ENCODE measurements around the gene NCBP2L. TPM values are rescaled to one million over a fixed set of nuclear protein-coding genes. Genes with fewer than 3 reads are reported as not detected.
A peak's percentile ranks its signal among the peaks of the same experiment; 100 is the strongest.
"Not testable (repeated sequence)": the region's sequence is repeated elsewhere in the genome, so short reads cannot be mapped to it uniquely, and the experiment has no call there.

The NCBP2L gene
- total RNA-seq, 1 donor from 2014 or later: not detected

DNA sequence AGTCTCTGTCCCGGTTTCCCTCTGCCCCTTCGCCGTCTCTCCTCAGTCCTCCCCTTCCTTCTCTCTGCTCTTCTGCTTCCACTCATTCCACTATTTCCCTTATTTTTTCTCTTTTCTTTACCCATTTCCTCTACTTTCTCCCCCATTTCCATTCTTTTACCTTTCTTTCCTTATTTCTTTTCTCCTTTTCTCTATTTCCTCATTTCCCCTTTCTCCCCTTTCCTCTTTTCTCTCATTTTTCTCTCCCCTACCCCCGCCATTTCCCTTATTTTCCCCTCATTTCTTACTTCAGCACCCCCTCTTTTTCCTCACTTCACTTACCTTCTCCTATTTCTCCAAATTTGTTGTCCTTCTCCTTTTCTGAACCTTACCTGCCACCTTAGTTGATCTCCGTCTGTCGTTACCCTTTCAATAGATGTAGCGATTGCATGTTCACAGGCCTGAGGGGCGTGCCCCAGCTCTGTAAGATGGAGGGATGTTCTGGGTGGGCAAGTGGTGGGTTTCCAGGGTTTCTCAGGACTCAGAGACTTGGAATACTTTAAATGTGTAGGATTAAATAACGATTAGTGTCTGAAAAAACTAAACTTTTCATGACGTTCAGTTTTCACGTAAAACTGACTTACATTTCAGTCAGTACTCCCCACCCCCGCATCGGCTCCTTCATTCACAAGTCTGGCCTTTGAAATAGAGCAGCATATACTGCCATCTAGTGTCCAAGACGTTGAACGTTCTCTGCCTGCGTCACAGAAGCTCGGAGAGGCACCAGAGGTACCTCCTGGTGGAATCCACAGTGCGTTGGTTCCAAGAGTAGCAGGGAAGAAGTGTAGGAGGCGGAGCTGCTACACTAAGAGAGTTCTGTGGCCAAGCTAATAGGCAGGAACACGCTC is 641 bp upstream of the NCBP2L start:
- intact Hi-C loops (cut with DNase I): loop anchor here (2.0 to 10.0 kb wide), 4 partner anchors 70 to 782 kb away; no protein-coding TSS in a partner anchor
- peak; percentile 88 for DNase-seq (ENCODE audit: low spot score)

DNA sequence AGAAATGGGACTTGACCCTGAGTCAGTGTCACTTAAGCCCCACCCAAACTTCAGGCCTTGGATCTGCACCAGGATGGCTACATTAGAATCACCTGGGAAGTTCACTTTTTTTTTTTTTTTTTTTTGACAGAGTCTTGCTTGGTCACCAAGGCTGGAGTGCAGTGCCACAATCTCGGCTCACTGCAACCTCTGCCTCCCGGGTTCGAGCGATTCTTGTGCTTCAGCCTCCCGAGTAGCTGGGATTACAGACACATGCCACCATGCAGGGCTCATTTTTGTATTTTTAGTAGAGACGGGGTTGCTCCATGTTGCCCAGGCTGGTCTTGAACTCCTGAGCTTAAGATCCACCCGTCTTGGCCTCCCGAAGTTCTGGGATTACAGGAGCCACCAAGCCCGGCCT is 3.0 kb downstream of the NCBP2L start:
- intact Hi-C loops (cut with DNase I): no loop called here
- DNase-seq (ENCODE audit: low spot score): no peak

DNA sequence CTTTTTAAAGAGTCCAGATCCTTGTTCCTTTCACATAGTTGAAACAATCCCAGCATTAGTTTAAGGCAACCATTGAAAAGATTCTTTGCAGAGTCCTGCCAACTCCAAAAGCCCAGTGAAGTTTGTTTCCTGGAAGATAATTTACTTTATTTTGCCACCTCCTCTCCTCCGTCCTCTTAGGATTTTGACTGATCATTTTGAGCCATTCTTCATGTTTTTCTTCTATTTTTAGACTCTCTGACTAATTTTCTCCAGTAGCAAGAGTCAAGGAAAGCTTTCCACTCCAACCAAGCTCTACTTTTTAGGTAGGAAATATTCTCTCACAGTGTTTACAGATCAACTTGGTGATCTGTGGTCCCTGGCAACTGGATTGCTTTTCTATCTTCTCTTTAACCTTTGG is 10.3 kb downstream of the NCBP2L start:
- no peak for DNase-seq (ENCODE audit: low spot score)
- intact Hi-C loops (cut with DNase I): no loop called here

DNA sequence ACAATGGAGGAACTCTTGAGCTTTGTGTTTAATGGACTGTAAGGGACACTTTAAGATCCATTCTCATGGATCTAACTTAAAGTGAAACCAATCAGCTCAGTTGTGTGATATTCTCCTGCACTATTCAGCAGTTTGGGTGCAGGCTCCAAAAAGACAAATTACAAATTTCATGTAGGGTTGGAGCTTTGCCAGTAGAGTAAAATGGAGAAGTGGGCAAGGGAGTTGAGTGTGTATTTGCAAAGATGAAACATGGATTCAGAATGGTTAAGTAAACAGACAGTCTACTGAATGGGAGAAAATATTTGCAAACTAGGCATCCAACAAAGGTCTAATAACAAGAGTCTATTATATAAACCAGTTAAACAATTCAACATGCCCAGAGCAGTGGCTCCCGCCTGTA is 26.9 kb downstream of the NCBP2L start:
- intact Hi-C loops (cut with DNase I): no loop called here
- DNase-seq (ENCODE audit: low spot score): no peak

DNA sequence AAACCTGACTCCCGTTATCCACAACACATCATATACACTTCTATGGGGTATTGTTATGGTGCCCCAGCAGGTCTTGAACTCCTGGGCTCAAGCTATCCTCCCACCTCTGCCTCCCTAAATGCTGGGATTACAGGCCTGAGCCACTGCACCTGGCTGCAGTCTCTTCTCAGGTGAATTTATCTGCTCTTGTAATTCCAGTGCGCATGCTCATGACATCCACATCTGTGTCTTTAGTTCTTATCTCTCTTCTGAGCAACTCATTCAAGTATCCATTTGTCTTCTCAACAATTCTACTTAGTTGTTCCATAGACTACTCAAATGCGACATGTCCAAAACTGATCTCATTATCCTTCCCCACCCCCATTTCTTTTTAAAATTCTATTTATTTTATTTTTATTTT is 27.6 kb downstream of the NCBP2L start:
- no peak for DNase-seq (ENCODE audit: low spot score)
- intact Hi-C loops (cut with DNase I): no loop called here

DNA sequence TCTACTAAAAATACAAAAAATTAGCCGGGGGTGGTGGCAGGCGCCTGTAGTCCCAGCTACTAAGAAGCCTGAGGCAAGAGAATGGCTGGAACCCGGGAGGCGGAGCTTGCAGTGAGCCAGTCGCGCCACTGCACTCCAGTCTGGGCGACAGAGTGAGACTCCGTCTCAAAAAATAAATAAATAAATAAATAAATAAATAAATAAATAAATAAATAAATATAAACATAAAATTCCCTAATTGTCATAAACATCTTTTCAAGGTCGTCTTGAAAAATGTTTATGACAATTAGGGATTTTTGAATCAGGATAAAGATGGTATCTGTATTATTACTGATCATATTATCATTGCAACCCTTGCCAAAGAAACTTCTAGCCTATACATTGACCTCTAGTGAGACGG is 32.5 kb downstream of the NCBP2L start:
- intact Hi-C loops (cut with DNase I); DNase-seq (ENCODE audit: low spot score): not testable (repeated sequence)

DNA sequence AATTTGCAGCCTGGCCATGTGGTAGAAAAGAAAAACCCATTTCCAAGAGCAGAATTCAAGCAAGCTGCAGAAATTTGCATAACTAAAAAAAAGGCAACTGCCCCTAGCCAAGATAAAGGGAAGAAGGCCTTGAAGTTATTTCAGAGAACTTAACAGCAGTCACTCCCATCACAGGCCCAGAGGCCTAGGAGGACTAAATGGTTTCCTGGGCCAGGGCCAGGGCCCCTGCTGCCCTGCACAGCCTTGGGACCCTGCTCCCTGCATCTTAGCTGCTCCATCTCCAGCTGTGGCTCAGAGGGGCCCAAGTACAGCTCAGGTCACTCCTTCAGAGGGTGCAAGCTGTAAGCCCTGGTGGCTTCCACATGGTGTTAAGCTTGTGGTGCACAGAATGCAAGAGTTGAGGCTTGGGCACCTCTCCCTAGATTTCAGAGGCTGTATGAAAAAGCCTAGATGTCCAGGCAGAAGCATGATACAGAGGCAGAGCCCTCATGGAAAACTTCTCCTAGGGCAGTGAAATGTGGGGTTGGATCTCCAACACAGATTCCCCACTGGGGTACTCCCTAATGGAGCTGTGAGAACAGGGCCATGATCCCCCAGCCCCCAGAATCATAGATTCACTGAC is 41.5 kb downstream of the NCBP2L start:
- intact Hi-C loops (cut with DNase I): no loop called here
- no peak for DNase-seq (ENCODE audit: low spot score)

DNA sequence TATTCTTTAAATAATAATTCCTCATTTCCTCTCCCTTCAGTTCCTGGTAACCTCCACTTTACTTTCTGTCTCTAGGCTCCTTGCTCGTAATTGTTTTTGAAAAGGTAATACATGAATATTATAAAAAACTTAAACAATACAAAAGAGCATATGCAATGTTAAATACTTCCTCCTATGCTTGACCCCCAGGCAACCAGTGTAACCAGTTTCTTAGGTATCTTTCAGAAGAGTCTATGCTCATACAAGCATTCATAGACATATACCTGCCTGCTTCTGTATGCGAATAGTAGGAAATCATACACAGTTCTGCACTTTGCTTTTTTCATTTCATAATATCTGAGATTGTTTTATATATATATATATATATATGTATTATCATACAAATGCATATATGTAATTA is 45.5 kb downstream of the NCBP2L start:
- DNase-seq (ENCODE audit: low spot score): no peak

DNA sequence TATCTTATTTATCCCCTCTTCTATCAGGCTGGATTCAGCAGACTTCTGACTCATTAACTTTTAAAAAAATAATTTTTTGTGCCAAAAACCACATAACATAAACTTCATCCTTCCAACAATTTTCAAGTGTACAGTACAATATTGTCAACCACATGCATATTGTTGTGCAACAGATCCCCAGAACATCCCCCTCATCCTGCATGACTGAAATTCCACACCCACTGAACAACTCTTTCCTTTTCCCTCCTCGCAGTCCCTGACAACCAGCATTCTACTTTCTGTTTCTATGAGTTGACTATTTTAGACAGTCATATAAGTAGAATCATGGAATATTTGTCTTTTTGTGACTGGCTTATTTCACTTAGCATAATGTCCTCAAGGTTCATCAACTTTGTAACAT is 45.9 kb downstream of the NCBP2L start:
- intact Hi-C loops (cut with DNase I): no loop called here
- no peak for DNase-seq (ENCODE audit: low spot score)

More for the DNA sequence above, 45.5 kb downstream of the NCBP2L start:
- intact Hi-C loops (cut with DNase I): no loop called here

DNA sequence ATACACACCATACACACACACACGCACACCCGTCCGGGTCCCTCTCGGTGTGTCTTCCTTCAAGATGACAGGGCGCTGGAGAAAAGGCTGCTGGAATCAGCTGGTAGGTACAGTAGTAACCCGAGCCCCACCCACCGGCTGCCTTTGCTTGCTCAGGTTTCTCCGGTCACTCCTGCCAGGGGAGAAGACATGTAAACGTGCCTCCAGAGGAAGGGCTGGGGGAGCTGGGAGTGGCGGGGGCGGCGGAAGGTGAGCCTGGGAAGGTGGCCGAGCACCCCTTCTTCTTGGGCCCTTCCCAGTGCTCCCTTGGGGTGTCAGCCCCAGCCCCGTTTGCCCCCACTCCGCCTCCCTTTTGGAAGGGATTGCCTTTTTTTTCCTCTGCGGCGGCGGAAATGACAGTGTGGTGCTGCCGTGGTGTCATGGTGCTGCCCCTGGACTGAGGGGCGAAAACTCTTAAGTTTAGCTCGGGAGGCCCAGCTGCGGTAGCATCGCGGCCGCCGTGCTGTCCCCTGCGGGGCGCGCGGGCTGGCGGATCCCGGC is 48.2 kb downstream of the NCBP2L start, which contains the start of gene MID2:
Gene MID2, plus strand, starts transcription at position 169 of the 540 bp plus-strand sequence. CDS start 561 bp downstream, outside the sequence.
- intact Hi-C loops (cut with DNase I): no loop called here
- no peak for DNase-seq (ENCODE audit: low spot score)

DNA sequence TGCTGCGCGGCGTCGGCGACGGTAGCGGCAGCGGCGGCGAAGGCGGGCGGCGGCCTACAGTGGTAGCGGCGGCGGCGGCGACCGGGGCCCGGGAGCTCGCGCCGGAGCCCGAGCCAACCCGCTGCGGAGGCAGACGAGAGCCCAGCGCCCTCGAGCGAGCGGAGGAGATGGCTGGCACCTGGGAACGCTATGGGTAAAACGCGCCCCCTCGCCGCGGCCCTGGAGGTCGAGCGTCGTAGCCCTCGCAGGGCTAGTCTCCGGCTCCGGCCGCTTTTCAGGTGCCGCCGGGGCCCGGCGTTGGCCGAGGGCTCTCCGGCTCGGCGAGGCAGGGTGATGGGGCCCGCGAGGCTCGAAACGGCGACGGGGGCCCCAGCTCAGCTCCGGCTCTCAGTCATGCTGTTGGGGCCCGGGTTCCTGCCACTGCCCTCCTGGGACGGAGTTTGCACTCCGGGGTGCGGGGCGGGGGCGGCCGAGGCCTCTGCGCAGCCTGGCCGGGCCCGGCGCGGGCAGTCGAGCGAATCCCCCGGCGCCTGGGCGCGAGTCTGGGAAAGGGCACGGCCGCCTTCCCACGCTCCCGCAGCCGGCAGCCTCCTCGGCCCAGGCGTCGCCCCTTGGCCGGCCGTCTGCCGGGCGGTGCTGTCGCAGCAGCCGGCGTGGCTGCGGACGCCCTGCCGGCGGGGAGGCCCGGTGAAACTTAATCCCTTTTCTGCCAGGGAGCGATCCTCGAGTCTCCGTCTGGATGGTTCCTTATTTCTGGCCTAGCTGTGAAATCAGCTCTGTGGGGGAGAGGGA is 48.9 kb downstream of the NCBP2L start:
- no peak for DNase-seq (ENCODE audit: low spot score)
- intact Hi-C loops (cut with DNase I): no loop called here

DNA sequence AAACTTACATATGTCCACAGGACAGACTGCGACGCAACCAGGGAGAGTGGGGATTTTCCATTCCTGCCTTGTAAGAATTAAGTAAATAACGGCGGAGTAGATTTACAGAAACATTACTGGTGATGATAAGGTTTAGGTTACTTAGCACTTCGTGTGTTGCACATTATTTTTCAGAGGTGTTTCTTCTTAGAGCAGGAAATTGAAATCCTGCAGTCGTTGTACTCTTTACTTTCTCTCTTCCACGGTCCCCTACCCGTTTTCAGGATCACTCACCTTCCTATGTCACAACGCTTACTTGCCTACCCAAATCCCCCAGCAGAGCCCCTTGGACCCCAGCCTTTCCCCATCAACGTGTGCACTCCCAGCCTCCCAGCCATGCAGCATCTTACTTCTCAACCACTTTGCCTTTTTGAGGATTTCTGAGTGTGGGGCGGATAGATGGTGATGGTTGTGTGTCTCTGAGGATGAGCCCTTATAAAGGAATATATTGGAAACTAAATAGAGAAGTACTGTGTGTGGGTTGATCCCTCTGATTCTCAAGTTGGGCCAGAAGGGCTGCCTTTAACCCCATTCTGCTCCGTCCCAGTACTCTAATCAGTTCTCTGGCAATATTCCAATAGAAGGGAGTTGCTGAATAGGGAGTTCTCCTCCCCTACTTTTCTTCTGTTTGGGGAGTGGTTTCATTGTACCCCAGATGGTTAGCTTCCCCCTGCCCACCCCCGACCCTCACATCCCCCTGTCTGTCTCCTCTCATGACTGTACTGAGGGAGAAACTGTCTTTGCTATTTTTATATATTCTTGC is 49.7 kb downstream of the NCBP2L start:
- intact Hi-C loops (cut with DNase I): no loop called here
- no peak for DNase-seq (ENCODE audit: low spot score)

DNA sequence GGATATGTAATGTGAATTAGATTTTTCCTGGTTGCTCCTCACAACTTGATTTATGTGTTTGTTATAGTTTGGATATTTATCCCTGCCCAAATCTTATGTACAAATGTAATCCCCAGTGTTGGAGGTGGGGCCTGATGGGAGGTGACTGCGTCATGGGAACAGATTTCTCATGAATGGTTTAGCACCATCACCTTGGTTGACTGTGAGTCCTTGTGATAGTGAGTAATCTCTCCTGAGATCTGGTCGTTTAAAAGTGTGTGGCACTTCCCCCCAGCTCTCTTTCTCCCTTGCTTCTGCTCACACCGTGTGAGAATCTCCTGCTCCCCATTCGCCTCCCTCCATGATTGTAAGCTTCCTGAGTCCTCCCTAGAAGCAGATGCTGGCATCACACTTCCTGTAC is 50.3 kb downstream of the NCBP2L start:
- intact Hi-C loops (cut with DNase I): no loop called here
- no peak for DNase-seq (ENCODE audit: low spot score)

DNA sequence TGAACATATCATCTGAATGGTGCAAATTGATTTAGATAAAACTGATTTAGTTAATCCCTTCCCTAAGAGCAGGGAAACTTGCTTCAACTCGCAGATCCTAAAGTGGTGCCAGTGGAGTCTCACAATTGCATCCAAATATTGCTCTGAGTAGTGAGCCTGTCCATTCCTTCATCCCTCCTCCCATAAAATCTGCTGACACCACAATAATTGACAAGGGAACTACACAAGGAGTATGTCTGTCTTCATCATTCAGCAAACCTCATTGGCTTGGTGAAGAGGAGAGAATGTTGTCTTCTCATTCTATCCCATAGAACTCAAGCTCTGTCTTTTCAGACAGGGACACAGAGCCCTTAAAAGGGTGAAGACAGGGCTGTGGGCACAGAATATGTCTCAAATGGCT is 52.3 kb downstream of the NCBP2L start:
- no peak for DNase-seq (ENCODE audit: low spot score)
- intact Hi-C loops (cut with DNase I): no loop called here

DNA sequence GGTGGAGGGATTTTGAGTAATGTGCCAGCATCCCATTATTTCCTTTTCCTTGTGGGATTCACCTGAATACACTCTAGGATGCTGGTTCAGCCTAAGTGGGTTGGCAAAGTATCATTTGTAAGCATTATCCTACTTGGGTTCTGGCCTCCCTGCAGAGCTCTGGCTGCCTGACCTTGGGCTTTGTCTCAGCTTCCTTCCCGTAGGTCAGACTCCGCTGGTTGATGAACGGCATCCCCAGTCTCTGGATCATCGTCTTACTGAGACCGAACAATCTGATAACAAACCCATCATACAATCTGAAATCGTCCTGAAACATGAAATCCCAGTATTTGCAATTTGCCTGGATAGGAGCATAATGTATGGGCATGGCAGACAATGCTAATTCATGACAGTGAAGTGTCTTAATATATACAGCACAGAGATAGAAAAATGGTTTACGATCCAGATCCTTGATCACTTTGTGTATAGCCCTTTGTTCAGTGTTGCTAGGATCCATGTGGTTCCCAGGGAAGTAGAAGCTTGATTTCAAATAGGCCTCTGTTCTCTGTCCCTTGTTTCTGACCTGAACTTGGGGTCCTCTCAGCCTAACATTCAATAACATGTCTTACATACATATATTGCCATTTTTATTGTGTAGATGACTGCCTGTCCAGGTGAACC is 53.7 kb downstream of the NCBP2L start:
- no peak for DNase-seq (ENCODE audit: low spot score)
- intact Hi-C loops (cut with DNase I): no loop called here

DNA sequence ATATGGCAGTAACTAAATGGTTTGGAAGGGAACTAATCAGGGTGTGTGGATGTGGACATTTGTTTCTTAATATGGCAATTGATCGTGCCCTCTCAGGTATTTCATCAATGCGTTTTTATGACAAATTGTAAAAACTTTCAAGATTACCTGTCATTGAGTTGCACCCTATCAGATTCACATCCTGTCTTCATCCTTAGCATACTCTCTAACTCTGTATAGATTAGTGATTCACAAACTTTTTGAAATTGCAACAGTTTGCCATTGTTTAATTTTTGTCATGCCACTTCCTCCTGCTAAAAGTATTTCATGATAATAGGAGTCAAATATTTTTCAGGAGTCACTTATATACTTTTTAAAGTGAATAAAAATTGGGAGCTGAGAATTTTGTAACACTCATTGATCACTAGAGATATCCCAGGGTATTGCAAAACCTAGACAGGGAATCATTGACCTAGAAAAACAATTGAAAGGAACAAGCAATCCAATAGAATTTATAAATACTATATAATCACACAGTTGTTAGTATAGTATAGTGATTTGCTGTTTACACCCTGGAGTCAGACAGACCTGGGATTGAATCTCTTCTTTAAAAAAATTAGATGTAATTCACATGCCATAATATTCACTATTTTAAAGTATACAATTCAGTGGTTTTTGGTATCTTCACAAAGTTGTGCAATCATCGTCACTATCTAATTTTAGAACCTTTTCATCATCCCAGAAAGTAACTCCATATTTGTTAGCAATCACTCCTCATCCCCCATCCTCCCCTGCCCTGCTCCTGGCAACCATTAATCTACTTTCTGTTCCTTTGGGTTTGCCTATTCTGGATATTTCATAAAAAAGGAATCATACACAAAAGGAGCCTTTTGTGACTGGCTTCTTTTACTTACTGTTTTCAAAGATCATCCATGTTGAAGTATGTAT is 57.0 kb downstream of the NCBP2L start:
- DNase-seq (ENCODE audit: low spot score): no peak
- intact Hi-C loops (cut with DNase I): no loop called here

DNA sequence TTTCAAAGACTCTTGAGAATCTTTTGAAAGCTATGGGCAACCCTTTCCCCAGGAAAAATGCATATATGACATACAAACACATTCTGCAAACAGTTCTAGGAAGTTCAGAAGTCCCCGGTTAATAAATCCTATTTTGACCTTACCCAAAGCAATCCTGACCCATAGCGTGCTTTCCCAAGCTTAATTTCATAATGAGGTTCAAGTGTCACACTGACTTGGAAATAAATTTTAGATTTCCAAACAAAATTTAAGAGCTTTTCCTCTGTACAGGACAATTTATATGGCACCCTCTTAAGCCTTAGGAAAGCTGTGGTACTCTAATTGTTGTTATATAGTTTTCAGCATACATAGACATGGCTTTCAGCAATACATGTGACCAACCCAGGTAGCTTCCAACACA is 59.4 kb downstream of the NCBP2L start:
- DNase-seq (ENCODE audit: low spot score): no peak
- intact Hi-C loops (cut with DNase I): no loop called here

DNA sequence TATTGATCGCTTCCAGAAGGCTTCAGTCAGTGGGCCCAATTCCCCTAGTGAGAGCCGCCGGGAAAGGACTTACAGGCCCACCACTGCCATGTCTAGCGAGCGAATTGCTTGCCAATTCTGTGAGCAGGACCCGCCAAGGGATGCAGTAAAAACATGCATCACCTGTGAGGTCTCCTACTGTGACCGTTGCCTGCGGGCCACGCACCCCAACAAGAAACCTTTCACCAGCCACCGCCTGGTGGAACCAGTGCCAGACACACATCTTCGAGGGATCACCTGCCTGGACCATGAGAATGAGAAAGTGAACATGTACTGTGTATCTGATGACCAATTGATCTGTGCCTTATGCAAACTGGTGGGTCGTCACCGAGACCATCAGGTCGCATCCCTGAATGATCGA is 63.4 kb downstream of the NCBP2L start:
- DNase-seq (ENCODE audit: low spot score): no peak
- intact Hi-C loops (cut with DNase I): no loop called here

Measured in cardiac septum (tissue), 1 donor.